OCI-LY3 (cell line): ENCODE measurements around the gene CCL11.

Experiments used
- H2AFZ ChIP-seq: fragments of 200-600, 300-600 bp; shearing (Covaris generic); 2 replicates; pipeline ENCODE4 v1.6.0; 2014; ENCODE audit warnings: antibody characterized with exemption, low read depth, low read length
- H3K27ac ChIP-seq: fragments of 200-600, 300-600 bp; sonication (generic); 2 replicates; pipeline ENCODE4 v1.5.1; 2014; ENCODE audit warnings: mild to moderate bottlenecking, low read length, moderate library complexity, mixed read lengths
- H3K27me3 ChIP-seq: fragments of 200-600, 300-600 bp; sonication (generic); 2 replicates; pipeline ENCODE4 v1.6.1; 2014; ENCODE audit warnings: low read depth, low read length, mixed read lengths
- H3K36me3 ChIP-seq: fragments of 200-600, 300-600 bp; sonication (generic); replicated peaks from 2 replicates; pipeline ENCODE3; 2014; ENCODE audit warnings: low read depth, low read length, mixed read lengths
- H3K4me1 ChIP-seq: fragments of 300-600, 200-600 bp; sonication (generic); 2 replicates; pipeline ENCODE4 v1.6.1; 2014; ENCODE audit warnings: low read length, mixed read lengths
- H3K4me2 ChIP-seq: fragments of 200-600, 300-600 bp; sonication (generic); 2 replicates; pipeline ENCODE4 v1.6.1; 2014; ENCODE audit warnings: low read length, mixed read lengths
- H3K4me3 ChIP-seq: fragments of 300-600, 200-600 bp; sonication (generic); 2 replicates; pipeline ENCODE4 v1.5.1; 2014; ENCODE audit warnings: antibody characterized with exemption, mild to moderate bottlenecking, low read length, moderate library complexity
- H3K79me2 ChIP-seq: fragments of 300-600, 200-600 bp; shearing (Covaris generic); 2 replicates; pipeline ENCODE4 v1.6.1; 2014; ENCODE audit warnings: mild to moderate bottlenecking, low read length, mixed read lengths
- H3K9ac ChIP-seq: fragments of 300-600, 200-600 bp; shearing (Covaris generic); 2 replicates; pipeline ENCODE4 v1.6.0; 2014; ENCODE audit warnings: mild to moderate bottlenecking, low read length, moderate library complexity
- H3K9me3 ChIP-seq: fragments of 200-600, 300-600 bp; shearing (Covaris generic); 2 replicates; pipeline ENCODE4 v1.6.1; 2014; ENCODE audit warnings: low read length, mixed read lengths; ENCODE audit not compliant: insufficient read depth
- H4K20me1 ChIP-seq: fragments of 200-600, 300-600 bp; sonication (generic); 2 replicates; pipeline ENCODE4 v1.6.1; 2016; ENCODE audit warnings: low read length, mixed read lengths; ENCODE audit not compliant: insufficient read depth
- CTCF ChIP-seq: fragments of 200-600, 300-600 bp; sonication (generic); IDR thresholded peaks from 2 replicates; pipeline ENCODE4 v1.5.1; 2014; ENCODE audit warnings: antibody characterized with exemption, low read length, low read depth
- EZH2phosphoT487 ChIP-seq: fragments of 200-600 bp; shearing (Covaris generic); IDR thresholded peaks from 2 replicates; pipeline ENCODE4 v1.6.1; 2018; ENCODE audit warnings: antibody characterized with exemption, mixed run types, low read depth

The CCL11 gene

DNA sequence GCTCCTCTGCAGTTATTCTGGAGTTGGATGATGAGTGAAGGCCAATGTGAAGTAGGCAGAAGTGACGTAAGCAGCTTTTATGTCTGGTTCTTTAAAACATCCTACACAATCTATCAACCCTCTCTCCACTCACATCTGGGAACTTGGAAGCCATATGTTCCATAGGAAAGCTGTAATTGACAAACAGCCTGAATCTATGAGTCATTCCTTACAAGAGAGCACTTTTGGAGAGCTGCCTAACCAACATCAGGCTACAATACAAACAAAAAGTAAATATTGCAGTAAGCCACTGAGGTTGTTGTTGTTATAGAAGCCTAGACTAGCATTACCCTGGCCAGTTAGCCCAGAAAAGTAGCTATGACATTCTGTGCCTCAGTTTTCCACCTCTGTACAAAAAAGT is 9.7 kb upstream of the CCL11 start:
- H3K4me1 ChIP-seq: no peaks in the 10 kb centered on the region
- H4K20me1 ChIP-seq: no peaks in the 10 kb centered on the region
- no peak for TF ChIP-seq CTCF
- TF ChIP-seq EZH2phosphoT487: no peak
- no peaks in the 10 kb centered on the region for H3K36me3 ChIP-seq
- no peaks in the 10 kb centered on the region for H3K79me2 ChIP-seq
- no peak overlapping the region for H3K27ac ChIP-seq
- H2AFZ ChIP-seq: no peak overlapping the region
- H3K9ac ChIP-seq: no peak overlapping the region
- no peak overlapping the region for H3K4me3 ChIP-seq
- H3K9me3 ChIP-seq: no peaks in the 10 kb centered on the region
- no peak overlapping the region for H3K4me2 ChIP-seq
- peaks cover 46% of the 10 kb centered on the region for H3K27me3 ChIP-seq

GRCh38 chr17:34276826-34277225 is 8.7 kb upstream of the CCL11 start:
- H3K4me3 ChIP-seq: no peak overlapping the region
- H2AFZ ChIP-seq: no peak overlapping the region
- H3K9ac ChIP-seq: no peak overlapping the region
- H3K4me1 ChIP-seq: no peaks in the 10 kb centered on the region
- no peaks in the 10 kb centered on the region for H3K9me3 ChIP-seq
- H3K27ac ChIP-seq: no peak overlapping the region
- no peak overlapping the region for H3K4me2 ChIP-seq
- no peaks in the 10 kb centered on the region for H4K20me1 ChIP-seq
- TF ChIP-seq EZH2phosphoT487 (no peak), CTCF (no peak)
- no peaks in the 10 kb centered on the region for H3K36me3 ChIP-seq
- H3K79me2 ChIP-seq: no peaks in the 10 kb centered on the region
- peaks cover 39% of the 10 kb centered on the region for H3K27me3 ChIP-seq

DNA sequence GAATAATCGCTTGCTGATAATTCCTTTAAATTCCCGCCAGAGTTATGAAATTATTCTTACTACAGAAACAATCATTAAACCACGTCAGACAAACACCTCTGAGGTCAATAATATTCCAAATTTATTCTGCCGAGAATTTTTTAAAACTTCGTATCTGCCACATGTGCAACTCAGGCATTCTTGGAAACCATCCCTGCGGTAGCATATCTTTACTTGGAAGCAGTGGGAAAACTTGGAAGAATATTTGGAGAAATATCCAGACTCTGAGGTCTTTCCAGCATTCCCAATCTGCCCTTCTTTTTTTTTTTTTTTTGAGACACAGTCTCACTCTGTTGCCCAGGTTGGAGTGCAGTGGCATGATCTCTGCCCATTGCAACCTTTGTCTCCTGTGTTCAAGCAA is 2.0 kb upstream of the CCL11 start:
- Histone ChIP-seq H3K9me3 (no peaks in the 10 kb centered on the region), H3K4me1 (no peaks in the 10 kb centered on the region), H3K79me2 (no peaks in the 10 kb centered on the region), H3K9ac (no peak overlapping the region), H2AFZ (no peak overlapping the region), H4K20me1 (no peaks in the 10 kb centered on the region), H3K27ac (no peak overlapping the region), H3K36me3 (no peaks in the 10 kb centered on the region), H3K27me3 (peaks cover 48% of the 10 kb centered on the region), H3K4me2 (no peak overlapping the region), H3K4me3 (no peak overlapping the region)
- TF ChIP-seq EZH2phosphoT487 (no peak), CTCF (no peak)

- Histone ChIP-seq H3K9ac (no peak overlapping the region), H3K27me3 (peaks cover 76% of the 10 kb centered on the region), H4K20me1 (no peaks in the 10 kb centered on the region), H2AFZ (no peak overlapping the region), H3K79me2 (no peaks in the 10 kb centered on the region), H3K4me2 (no peak overlapping the region), H3K4me3 (no peak overlapping the region), H3K9me3 (no peaks in the 10 kb centered on the region), H3K4me1 (no peaks in the 10 kb centered on the region), H3K27ac (no peak overlapping the region), H3K36me3 (no peaks in the 10 kb centered on the region)
- TF ChIP-seq EZH2phosphoT487 (no peak), CTCF (no peak)
These were observed 2.3 kb downstream of the CCL11 start for GRCh38 chr17:34287875-34288274.
